Fibroblast of lung (primary cell): ENCODE results near the gene CYP24A1. TPM values are rescaled to one million over a fixed set of nuclear protein-coding genes. Genes with fewer than 3 reads are reported as not detected.

Experiments used
- DNase-seq, 2 donors: peaks; one replicate each; pipeline versions ENCODE4 v3.0.0 to v3.0.0-alpha.2; 2010; ENCODE audit warnings: low read depth in 2 of 2
- H2AFZ ChIP-seq: 2 replicates; pipeline ENCODE4 v1.5.1; 2012; ENCODE audit warnings: low read length, control low read depth, inconsistent platforms
- H3K27ac ChIP-seq: 2 replicates; pipeline ENCODE4 v1.5.1; 2011; ENCODE audit warnings: low read length, control low read depth; ENCODE audit not compliant: insufficient read depth
- H3K27me3 ChIP-seq: 2 replicates; pipeline ENCODE4 v1.5.1; 2011; ENCODE audit warnings: mild to moderate bottlenecking, low read length; ENCODE audit not compliant: control insufficient read depth, insufficient read depth
- H3K36me3 ChIP-seq: 2 replicates; pipeline ENCODE4 v1.5.1; 2011; ENCODE audit warnings: low read length; ENCODE audit not compliant: control insufficient read depth, insufficient read depth
- H3K4me1 ChIP-seq: 2 replicates; pipeline ENCODE4 v1.5.1; 2011; ENCODE audit warnings: low read length; ENCODE audit not compliant: control insufficient read depth, insufficient read depth; ENCODE audit errors: extremely low read depth
- H3K4me2 ChIP-seq: 2 replicates; pipeline ENCODE4 v1.5.1; 2011; ENCODE audit warnings: low read length, control low read depth; ENCODE audit not compliant: insufficient read depth; ENCODE audit errors: extremely low read depth
- H3K4me3 ChIP-seq, 4 experiments: fragments of 200-600 bp in 1 of 4; sonication (generic) in 1 of 4; replicated peaks in 1 of 4; 2 replicates each; pipeline ENCODE4 v1.5.1; 2011 to 2016; ENCODE audit warnings: low read length in 4 of 4, low read depth in 3 of 4, mild to moderate bottlenecking in 3 of 4, control low read depth in 2 of 4, inconsistent platforms in 1 of 4, mixed read lengths in 1 of 4; ENCODE audit not compliant: insufficient read depth in 1 of 4; ENCODE audit errors: control extremely low read depth in 1 of 4
- H3K79me2 ChIP-seq: 2 replicates; pipeline ENCODE4 v1.5.1; 2012; ENCODE audit warnings: mild to moderate bottlenecking, low read length, inconsistent platforms; ENCODE audit not compliant: control insufficient read depth, insufficient read depth
- H3K9ac ChIP-seq: 2 replicates; pipeline ENCODE4 v1.5.1; 2011; ENCODE audit warnings: mild to moderate bottlenecking, low read length, control low read depth; ENCODE audit not compliant: insufficient read depth
- H3K9me3 ChIP-seq: 2 replicates; pipeline ENCODE4 v1.5.1; 2012; ENCODE audit warnings: low read depth, low read length; ENCODE audit not compliant: control insufficient read depth, insufficient read depth
- H4K20me1 ChIP-seq: 2 replicates; pipeline ENCODE4 v1.5.1; 2011; ENCODE audit warnings: low read length; ENCODE audit not compliant: control insufficient read depth, insufficient read depth; ENCODE audit errors: extremely low read depth
- CTCF ChIP-seq, 2 donors: IDR thresholded peaks in 1 of 2; conservative IDR thresholded peaks in 1 of 2; 1 replicate in 1 of 2; 2 replicates in 1 of 2; pipeline ENCODE4 v1.5.1; 2011 to 2012; ENCODE audit warnings: low read length in 2 of 2, control low read depth in 1 of 2, inconsistent platforms in 1 of 2, low read depth in 1 of 2, mild to moderate bottlenecking in 1 of 2
- EZH2 ChIP-seq: IDR thresholded peaks from 2 replicates; pipeline ENCODE4 v1.5.1; 2012; ENCODE audit warnings: low read length, control low read depth, mild to moderate bottlenecking; ENCODE audit errors: missing control alignments
- polyA plus RNA-seq, 2 donors: library from polyadenylated mRNA; depleted of rRNA in 1 of 2; stranded (reverse) in 1 of 2; unstranded in 1 of 2; fragments of >200 nt; gene quantifications; 2 replicates each; pipeline ENCODE4 v1.2.1, GENCODE V29; 2011 to 2012; ENCODE audit warnings: missing spikeins in 1 of 2
- total RNA-seq: library from RNA; depleted of rRNA; stranded (reverse); fragments of >200 nt; gene quantifications from 2 replicates; pipeline ENCODE4 v1.2.1, GENCODE V29; 2014

The CYP24A1 gene
- total and polyA plus RNA-seq, 2 donors (not counting 1 experiment from before 2014, with no cell fraction given): not detected

GRCh38 chr20:54194724-54195438, 21.1 kb upstream of the CYP24A1 start:
- Histone ChIP-seq H3K27me3 (no peaks in the 10 kb centered on the region), H3K4me3 (no peak overlapping the region), H2AFZ (no peak overlapping the region), H4K20me1 (no peaks in the 10 kb centered on the region), H3K4me1 (no peaks in the 10 kb centered on the region), H3K27ac (no peak overlapping the region), H3K4me2 (no peak overlapping the region), H3K79me2 (no peaks in the 10 kb centered on the region), H3K9ac (no peak overlapping the region), H3K36me3 (no peaks in the 10 kb centered on the region), H3K9me3 (no peaks in the 10 kb centered on the region)
- peak in 1 of 2 donors; percentile 25 for DNase-seq
- TF ChIP-seq EZH2 (no peak), CTCF (conservative IDR thresholded peaks at IDR 0.05 in 1 of 2, IDR thresholded peaks at IDR 0.05 in 1 of 2; ENCODE audit: low read depth in 1 of 2, low read length in 2 of 2) (peak in 1 of 2 donors; percentile 21)

- no peaks in the 10 kb centered on the region for H3K4me1 ChIP-seq
- no peak for DNase-seq
- no peaks in the 10 kb centered on the region for H3K27me3 ChIP-seq
- no peak overlapping the region for H2AFZ ChIP-seq
- no peaks in the 10 kb centered on the region for H3K36me3 ChIP-seq
- no peaks in the 10 kb centered on the region for H3K9me3 ChIP-seq
- H3K4me2 ChIP-seq: no peak overlapping the region
- H3K9ac ChIP-seq: no peak overlapping the region
- H3K79me2 ChIP-seq: no peaks in the 10 kb centered on the region
- no peak overlapping the region for H3K4me3 ChIP-seq
- TF ChIP-seq CTCF (conservative IDR thresholded peaks at IDR 0.05 in 1 of 2, IDR thresholded peaks at IDR 0.05 in 1 of 2; ENCODE audit: low read depth in 1 of 2, low read length in 2 of 2) (no peak), EZH2 (no peak)
- no peak overlapping the region for H3K27ac ChIP-seq
- H4K20me1 ChIP-seq: no peaks in the 10 kb centered on the region
Observed at GRCh38 chr20:54193817-54194216, 20.0 kb upstream of the CYP24A1 start.

- H3K4me1 ChIP-seq: no peaks in the 10 kb centered on the region
- no peak overlapping the region for H3K9ac ChIP-seq
- no peaks in the 10 kb centered on the region for H3K9me3 ChIP-seq
- no peak overlapping the region for H2AFZ ChIP-seq
- no peaks in the 10 kb centered on the region for H3K27me3 ChIP-seq
- no peaks in the 10 kb centered on the region for H3K36me3 ChIP-seq
- no peaks in the 10 kb centered on the region for H4K20me1 ChIP-seq
- H3K4me3 ChIP-seq: no peak overlapping the region
- TF ChIP-seq EZH2 (no peak), CTCF (conservative IDR thresholded peaks at IDR 0.05 in 1 of 2, IDR thresholded peaks at IDR 0.05 in 1 of 2; ENCODE audit: low read depth in 1 of 2, low read length in 2 of 2) (no peak)
- no peak overlapping the region for H3K27ac ChIP-seq
- H3K4me2 ChIP-seq: no peak overlapping the region
- no peaks in the 10 kb centered on the region for H3K79me2 ChIP-seq
- no peak for DNase-seq
Observed at GRCh38 chr20:54190217-54190616, 16.4 kb upstream of the CYP24A1 start.
